ENCODE data around the gene SCAMP4.

SCAMP4 gene
- total RNA-seq: 12.0 to 16.5 reads per million in 2 donors

GRCh38 chr19:1905110-1905862 is at the start of gene SCAMP4, which contains the start of gene ADAT3:
TSS of gene SCAMP4 (plus strand) at chr19:1905399. CDS start at chr19:1915020, 9,621 bp downstream.
TSS of gene ADAT3 (plus strand) at chr19:1905399. CDS start at chr19:1912048, 6,649 bp downstream.
- DNase-seq: peak; percentile 94

GRCh38 chr19:1855828-1856255 is 49.4 kb upstream of the SCAMP4 start:
- no peak for DNase-seq

GRCh38 chr19:1856345-1856697 is 48.9 kb upstream of the SCAMP4 start:
- no peak for DNase-seq

GRCh38 chr19:1856698-1857603 is 48.2 kb upstream of the SCAMP4 start:
- no peak for DNase-seq

- no peak for DNase-seq
Observed at GRCh38 chr19:1857648-1858326, 47.4 kb upstream of the SCAMP4 start.

- DNase-seq: no peak
Observed at GRCh38 chr19:1858412-1859081, 46.7 kb upstream of the SCAMP4 start.

- no peak for DNase-seq
Observed at GRCh38 chr19:1859331-1859781, 45.8 kb upstream of the SCAMP4 start.

GRCh38 chr19:1860042-1860775 is 45.0 kb upstream of the SCAMP4 start:
- DNase-seq: no peak

- DNase-seq: no peak
Observed at GRCh38 chr19:1860821-1861598, 44.2 kb upstream of the SCAMP4 start.

- DNase-seq: no peak
Observed at GRCh38 chr19:1861599-1862031, 43.6 kb upstream of the SCAMP4 start.

- no peak for DNase-seq
Observed at GRCh38 chr19:1862068-1862423, 43.2 kb upstream of the SCAMP4 start.

- DNase-seq: peak; percentile 47
Observed at GRCh38 chr19:1862424-1863327, 42.5 kb upstream of the SCAMP4 start.

- no peak for DNase-seq
Observed at GRCh38 chr19:1863328-1863637, 41.9 kb upstream of the SCAMP4 start, which contains the start of gene KLF16. TSS of gene KLF16 (minus strand) at chr19:1863579. CDS start at chr19:1863497, 82 bp downstream.

- DNase-seq: peak; percentile 92
Observed at GRCh38 chr19:1863638-1864479, 41.3 kb upstream of the SCAMP4 start.

GRCh38 chr19:1864480-1865171 is 40.6 kb upstream of the SCAMP4 start:
- DNase-seq: no peak

- no peak for DNase-seq
Observed at GRCh38 chr19:1865172-1866010, 39.8 kb upstream of the SCAMP4 start.

- DNase-seq: no peak
Observed at GRCh38 chr19:1866693-1867348, 38.4 kb upstream of the SCAMP4 start.

All from activated gamma-delta T cell (primary cell).